SHP77 (cell line): ENCODE results near the gene PLPPR1.

ENCODE experiments used
- DNase-seq, 2 experiments: peaks; one replicate each; lab custom pipeline; 2025; lab: John Stamatoyannopoulos, UW

Gene PLPPR1

GRCh38 chr9:101212661-101213060 is 184.1 kb downstream of the PLPPR1 start:
- DNase-seq = no peak

- DNase-seq = no peak
Measured at GRCh38 chr9:101219030-101219429, 190.5 kb downstream of the PLPPR1 start.

GRCh38 chr9:101220341-101220740 is 191.8 kb downstream of the PLPPR1 start:
- no peak for DNase-seq

- DNase-seq = no peak
Measured at GRCh38 chr9:101225271-101225670, 196.7 kb downstream of the PLPPR1 start.

- no peak for DNase-seq
Measured at GRCh38 chr9:101226161-101226560, 197.6 kb downstream of the PLPPR1 start.

GRCh38 chr9:101226803-101227202 is 198.3 kb downstream of the PLPPR1 start:
- DNase-seq = no peak

GRCh38 chr9:101229606-101230005 is 201.1 kb downstream of the PLPPR1 start:
- DNase-seq = no peak

GRCh38 chr9:101232405-101232977 is 204.0 kb downstream of the PLPPR1 start:
- no peak for DNase-seq

- DNase-seq = peak; percentile 22 to 31
Measured at GRCh38 chr9:101235105-101235866, 206.8 kb downstream of the PLPPR1 start.

GRCh38 chr9:101242651-101243050 is 214.1 kb downstream of the PLPPR1 start:
- DNase-seq = no peak

- DNase-seq = no peak
Measured at GRCh38 chr9:101246691-101247090, 218.2 kb downstream of the PLPPR1 start.

- no peak for DNase-seq
Measured at GRCh38 chr9:101247297-101247696, 218.8 kb downstream of the PLPPR1 start.

GRCh38 chr9:101254733-101255433 is 226.4 kb downstream of the PLPPR1 start:
- no peak for DNase-seq

GRCh38 chr9:101264727-101265126 is 236.2 kb downstream of the PLPPR1 start:
- DNase-seq = no peak

GRCh38 chr9:101265261-101265660 is 236.7 kb downstream of the PLPPR1 start:
- no peak for DNase-seq

GRCh38 chr9:101268426-101268825 is 239.9 kb downstream of the PLPPR1 start:
- DNase-seq = no peak

GRCh38 chr9:101269591-101270283 is 241.2 kb downstream of the PLPPR1 start:
- DNase-seq = peak in 1 of 2 experiments; percentile 4

GRCh38 chr9:101270302-101270701 is 241.8 kb downstream of the PLPPR1 start:
- DNase-seq = no peak

GRCh38 chr9:101271102-101271501 is 242.6 kb downstream of the PLPPR1 start:
- no peak for DNase-seq

GRCh38 chr9:101274971-101275768 is 246.6 kb downstream of the PLPPR1 start:
- no peak for DNase-seq

GRCh38 chr9:101275769-101276250 is 247.3 kb downstream of the PLPPR1 start:
- no peak for DNase-seq
